GM19438 (cell line): Measurements from ENCODE around the gene GADD45G.

Experiments used
- ATAC-seq: cut with Tn5 transposase; IDR thresholded peaks from one replicate; pipeline ENCODE4 v1.9.1; 2021; ENCODE audit warnings: low read depth; ENCODE audit not compliant: unreplicated experiment

The GADD45G gene

DNA sequence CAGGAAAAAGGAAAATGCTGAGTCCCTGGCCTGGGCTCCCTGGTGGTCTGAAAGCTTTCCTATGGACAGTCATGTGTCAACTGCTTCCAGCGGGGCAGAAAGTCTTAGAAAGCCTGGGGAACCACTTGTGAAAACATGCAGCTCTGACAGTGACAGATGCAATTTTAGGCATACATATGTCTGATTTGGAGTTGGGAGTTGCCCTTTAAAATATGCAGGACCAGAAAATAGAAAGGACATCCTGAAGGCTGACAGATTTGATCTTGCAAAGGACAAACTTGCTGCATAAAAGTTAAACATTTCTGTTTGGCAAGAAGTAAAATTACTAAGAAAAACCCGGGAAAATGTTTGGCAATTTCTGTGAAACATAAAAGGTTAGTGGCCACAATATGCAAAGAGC, 23.8 kb downstream of the GADD45G start:
- no peak for ATAC-seq

DNA sequence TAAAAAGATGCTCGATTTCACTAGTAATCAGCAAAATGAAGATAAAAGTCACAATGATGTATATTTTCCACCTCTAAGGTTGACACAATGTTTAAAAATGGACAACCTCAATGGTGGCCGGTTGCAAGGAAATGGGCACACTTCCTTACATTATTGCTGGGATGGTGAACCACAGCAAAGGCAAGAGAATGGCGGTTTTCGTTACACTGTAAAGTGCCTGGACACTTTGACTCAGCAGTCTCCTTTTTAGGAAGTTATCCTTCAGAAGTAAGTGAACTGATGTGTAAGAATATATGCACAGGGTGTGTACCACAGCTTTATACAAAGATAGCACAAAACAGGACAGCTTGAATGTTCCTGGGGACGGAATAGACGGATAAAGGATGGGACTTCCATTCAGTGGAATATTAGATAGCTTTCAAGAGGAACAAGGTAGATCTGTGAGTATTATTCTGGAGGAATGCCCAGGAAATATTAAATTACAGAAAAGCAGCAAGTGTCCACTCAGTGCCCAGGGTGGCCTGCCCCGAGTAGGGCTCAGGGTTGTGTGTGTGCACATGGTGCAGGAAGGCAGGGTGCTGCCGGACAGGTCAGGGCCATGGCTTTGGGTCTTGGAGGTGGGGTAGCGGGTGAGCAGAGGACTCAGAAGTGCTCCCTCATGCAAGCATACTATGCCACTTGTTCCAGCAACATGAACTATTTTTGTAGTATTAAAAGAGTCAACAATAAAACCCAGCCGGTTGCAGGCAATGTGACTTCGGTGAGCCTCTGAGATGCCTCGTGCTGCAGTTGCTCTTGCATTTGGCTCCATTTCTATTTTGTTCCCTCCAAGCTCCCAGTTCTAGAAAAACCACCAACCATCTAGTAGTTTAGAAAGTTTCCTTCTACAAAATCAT, 24.5 kb downstream of the GADD45G start:
- ATAC-seq: no peak

DNA sequence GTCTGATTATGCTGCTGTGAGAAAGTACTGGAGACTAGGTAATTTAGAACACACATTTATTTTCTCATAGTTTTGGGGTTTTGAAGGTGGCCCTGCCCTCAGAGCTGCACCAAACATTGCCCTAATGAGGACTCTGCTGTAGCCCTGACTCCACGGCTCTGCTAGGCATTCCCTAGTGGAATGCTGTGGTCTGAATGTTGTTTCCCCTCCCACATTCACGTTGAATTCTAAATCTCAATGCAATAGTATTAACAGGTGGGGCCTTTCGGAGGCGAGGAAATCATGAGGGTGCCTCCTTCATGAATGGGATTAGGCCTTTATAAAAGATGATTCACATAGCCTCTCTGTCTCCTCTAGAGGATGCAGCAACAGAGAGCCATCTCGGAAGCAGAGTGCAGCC, 25.7 kb downstream of the GADD45G start:
- ATAC-seq: no peak

DNA sequence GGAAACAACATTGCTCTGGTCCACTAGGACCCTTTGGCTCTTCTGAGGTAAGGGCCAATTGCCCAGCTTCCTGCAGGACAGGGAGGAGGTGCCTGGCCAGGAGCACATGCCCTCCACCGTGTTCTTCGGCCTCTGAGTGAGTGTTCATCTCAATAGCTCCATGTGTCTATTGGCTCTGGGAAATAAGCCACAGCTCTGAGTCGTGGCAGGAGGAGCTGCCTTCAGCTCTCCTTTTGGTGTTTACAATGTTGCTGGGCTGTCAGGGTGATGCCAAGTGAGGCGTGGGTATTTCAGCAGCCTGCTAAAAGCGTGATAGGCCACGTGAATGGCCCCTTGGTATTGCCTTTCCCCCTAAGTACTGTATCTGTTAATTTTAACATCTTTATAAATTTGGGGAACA, 26.6 kb downstream of the GADD45G start:
- no peak for ATAC-seq

DNA sequence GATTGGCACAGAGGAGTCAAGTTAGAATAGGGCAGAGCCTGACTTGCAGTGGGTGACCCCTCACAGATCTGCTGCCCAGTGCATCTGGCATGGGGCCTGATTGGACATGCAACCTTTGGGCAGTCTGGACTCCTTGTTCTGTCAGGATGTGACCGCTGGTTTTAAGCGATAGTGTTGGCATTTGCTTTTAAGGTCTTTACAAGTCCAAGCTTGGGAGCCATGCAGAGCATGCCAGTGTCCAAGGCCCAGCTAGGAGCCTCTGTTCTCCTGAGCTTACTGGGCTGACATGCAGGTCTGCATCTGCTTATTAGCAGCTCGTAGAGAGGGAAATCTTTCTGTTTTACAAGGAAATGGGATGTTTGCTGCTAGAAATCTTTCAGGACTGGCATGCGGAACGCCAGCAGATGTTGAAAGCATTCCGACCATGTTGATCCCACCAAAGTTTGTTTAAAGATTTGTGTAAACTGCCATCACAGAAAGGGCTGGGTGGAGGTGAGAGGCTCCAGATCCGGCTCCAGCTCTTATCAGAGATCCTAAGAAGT, 27.5 kb downstream of the GADD45G start:
- ATAC-seq: no peak

DNA sequence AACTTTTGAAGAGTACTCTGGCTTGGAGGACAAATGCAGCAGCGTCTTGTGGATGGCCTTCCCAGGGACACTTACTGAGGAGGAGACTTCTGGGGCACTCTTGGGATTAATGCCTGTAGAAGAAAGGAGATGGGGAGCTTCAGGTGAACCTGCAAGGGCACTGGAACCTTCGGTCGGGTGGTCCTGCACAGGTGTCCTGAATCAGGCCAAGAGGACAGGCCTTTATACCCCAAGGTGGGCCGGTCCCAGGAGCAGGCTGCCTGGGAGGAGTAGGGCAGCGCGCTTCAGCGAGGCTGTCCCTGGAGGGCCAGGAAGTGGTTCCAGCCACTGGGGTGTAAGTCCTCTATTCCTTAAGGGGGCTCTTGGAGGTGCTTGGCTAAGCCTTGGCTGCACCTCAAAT, 27.9 kb downstream of the GADD45G start:
- ATAC-seq: no peak

DNA sequence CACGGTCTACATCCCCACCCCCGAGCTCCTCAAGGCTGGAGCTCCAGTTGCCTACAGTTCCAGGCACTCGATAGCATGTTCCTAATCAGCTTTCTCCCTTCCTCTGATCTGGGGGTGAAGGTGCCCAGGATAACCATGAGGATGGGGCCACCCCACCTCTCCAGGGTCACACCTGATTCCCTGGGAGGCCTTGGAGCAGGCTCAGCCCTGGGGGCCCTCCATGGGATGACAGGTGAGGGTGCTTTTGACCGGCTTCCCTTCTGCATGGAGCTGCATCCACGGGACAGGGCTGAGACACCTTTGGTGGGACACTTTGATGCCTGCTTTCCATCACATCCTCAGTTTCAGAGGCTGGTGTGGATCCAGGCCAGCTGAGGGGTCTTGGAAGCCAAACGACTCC, 28.6 kb downstream of the GADD45G start:
- no peak for ATAC-seq

DNA sequence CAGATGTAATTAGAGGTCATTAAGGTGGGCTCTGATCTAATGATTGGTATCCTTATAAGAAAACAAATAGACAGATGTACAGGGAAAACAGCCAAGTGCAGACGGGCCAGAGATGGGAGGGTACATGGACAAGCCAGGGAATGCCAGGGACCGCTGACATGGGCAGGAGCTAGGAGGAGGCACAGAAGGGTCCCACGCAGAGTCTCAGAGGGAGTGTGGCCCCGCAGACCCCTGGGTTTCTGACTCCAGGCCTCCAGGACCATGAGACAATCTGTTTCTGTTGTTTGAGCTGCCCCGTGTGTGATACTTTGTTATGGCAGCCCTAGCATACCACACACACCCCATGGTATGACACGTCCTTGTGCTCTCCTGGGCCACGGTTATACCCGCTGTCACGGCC, 29.1 kb downstream of the GADD45G start:
- no peak for ATAC-seq

DNA sequence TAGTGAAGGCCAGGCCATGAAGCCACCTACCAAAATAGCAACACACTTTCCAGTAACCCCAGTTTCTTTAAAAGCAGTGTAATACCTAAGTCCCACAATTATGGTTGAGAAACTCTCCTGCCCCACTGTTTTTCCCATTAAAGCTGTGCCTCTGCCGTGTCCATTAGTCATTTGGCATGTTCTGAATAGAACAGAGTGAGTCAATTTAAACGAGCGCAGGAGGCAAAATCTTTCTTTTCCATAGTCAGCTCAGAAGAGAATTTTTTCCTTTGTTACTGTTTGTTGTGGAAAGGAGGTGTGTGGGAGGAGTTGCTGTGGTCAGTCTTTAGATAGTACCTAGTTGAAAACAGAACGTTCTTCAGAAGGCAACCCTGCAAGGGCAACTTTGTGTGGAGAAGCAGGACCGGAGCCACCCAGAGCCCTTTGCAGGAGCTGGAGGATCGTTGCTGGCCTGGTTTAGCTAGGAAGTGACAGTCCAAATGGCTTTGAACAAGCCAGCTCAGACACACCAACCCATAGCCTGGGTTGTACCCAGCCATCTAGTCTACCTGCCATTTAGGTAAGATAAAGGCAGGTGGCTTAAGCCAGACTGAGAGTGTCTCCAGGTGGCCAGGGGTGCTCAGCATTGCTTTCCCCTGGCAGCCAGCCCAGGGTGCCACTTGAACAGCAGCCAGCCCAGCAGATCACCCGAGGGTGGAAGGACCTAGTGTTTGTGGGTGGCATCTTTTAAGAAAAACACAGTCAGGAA, 30.4 kb downstream of the GADD45G start:
- ATAC-seq: no peak

DNA sequence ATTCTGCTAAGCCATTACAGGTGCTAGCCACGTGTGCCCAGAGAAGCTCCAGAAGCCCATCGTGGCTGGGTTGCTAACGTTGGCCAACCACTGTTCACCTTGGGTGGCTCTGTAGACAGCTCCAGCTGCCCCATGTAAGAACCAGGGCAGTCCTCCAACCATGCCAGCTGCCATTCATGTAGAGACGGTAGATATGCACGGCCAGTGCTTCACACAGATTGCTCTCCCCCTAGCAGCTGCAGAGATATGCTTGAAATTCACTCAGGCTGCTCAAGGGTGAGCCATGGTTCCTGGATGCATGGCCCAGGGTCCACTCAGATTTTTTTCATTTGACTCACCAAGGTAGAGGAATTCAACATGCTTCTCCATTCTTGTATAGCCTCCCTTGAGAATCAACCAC, 31.0 kb downstream of the GADD45G start:
- ATAC-seq: no peak

DNA sequence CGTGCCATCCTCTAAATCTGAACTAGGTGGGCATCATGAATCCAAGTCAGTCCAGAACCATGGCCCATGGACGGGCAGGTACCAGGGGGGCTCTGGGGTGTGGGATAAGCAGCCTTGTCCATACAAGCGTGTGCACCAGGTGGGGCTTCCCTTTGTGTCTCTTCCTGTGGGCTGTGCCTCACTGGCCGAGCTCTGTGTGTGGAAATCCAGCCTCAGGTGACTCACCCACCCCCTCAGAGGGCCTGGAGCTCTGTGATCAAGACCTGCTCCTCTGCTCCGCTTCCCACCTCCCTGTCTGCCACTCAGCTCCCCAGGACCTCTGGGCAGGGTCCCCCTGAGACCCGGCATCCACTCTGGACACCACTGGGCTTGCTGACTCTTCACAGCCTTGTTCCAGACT, 33.0 kb downstream of the GADD45G start:
- ATAC-seq: no peak

DNA sequence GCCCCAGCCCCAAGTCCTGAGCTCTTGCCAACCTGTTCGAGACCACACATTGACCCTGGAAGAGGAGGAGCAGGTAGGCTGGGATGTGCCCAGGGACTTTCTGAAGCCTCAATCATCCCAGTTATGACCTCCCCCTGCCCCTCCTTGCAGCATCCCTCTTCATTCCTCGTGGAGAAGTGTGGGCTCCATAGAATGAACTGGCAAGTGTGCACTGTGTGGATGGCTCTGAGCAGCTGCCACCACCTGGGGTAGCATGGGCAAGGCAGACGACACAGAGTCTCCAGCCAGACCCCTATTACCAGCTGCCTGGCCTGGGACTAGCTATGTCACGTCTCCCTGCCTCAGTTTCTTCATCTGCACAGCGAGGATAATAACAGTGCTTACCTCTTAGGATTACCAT, 33.5 kb downstream of the GADD45G start:
- no peak for ATAC-seq

DNA sequence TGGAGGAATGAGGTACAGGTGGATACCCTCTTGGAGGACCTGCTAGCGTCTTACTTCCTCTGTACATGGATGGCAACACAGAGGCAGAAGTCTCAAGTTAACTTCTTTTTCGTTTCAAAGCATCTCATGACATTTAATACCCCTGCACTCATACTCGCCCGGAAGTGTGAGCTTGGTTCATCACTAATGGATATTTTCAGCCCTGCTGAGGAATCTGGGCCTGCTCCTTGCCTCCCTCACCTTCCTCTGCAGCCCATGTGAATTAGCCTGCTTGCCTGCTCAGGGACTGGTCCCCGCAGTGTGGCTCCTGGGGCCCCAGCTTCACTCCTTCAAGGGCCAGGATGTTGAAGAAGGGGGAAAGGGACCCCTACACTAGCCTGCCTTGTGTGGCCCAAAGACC, 34.1 kb downstream of the GADD45G start:
- no peak for ATAC-seq

DNA sequence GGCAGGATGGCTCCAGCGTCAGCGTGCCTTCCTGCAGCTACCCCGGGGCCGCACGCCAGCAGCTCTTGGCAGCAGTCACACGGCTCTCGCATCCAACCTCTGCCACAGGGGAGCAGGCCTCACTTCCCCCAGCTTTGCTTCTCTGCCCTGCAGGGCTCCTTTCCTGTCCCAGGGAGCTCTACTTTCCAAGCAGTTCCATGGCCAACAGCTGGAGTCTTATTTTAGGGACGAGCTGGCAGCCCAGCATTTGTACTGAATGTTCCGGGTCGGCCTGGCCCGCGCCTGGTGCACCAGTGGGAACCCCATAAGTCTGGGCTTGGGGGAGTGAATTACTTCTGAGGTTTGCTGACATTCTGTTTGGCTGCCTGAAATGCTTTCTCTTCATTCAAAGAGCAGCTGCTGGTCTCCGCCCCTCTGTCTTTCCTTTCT, 34.6 kb downstream of the GADD45G start:
- no peak for ATAC-seq

DNA sequence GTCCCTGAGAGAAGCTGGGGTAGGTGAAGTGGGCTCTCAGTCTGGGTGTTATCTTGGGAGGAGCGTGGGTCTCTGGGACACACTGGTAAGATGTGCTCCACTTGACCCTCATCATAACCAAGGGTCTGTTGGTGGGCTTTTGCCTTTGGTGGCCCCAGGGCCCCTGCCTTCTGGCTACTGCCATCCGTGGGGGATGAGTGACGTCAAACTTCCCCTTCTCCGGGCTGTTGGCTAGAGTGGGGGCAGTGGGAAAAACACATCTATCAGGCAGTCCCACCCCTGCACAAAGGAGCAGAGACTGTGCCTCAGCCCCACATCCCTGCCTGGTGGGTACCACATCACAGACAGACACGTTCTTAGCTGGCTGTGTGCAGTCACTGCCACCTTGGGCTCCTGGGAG, 35.1 kb downstream of the GADD45G start:
- no peak for ATAC-seq

DNA sequence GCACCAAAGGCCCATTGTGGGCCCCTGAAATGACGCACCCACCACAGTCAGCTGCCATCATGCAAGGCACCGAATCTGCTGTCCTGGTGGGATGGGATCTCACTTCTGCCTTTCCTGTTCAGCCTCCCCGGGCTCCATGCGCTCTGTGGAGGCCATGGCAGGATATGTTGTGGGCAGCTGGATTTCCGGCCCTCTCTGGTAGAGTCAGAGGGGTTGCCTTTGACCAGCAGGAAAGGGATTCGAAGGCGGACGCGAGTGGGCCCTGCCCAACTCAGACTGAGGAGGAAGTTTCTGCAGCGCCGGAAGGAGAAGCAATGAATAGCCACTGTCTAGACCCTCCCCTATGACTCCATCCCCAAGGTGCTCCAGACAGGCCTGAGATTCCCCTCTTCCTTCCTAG, 35.5 kb downstream of the GADD45G start:
- ATAC-seq: no peak

DNA sequence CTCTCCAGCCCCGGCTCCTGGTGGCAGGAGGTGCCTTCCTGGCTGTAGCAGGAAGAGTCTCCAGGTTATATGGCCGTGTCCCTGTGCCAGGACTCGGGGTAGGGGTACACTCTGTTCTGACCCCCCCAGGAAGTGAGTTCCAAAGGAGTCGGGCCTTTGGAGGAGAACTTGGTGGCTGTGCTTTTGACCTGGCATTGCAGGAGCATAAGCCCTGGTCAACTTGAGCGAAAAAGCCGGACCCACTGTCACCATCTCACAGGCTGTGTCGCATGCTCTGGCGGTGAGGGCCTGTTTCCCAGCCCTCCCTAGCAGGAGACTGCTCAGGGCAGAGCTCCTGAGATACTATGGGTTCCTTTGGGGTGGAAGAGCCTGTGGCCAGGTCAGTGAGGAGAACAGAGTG, 36.0 kb downstream of the GADD45G start:
- no peak for ATAC-seq

DNA sequence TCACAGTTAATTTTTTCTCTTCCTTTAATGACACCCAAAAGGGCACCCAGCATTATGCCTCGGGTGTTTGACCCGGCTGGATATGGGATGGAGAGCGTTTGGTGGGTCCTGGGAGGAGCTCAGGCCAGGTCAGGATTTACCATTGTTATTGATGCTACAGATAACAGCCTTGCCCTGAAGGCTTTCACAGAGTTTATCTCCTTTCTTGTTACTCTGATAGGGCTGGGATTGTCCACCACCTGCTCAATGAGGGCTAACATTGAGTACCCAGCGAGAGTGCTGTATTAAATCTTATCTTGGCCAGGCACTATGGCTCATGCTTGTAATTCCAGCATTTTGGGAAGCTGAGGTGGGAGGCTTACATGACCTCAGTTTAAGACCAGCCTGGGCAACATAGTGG, 37.2 kb downstream of the GADD45G start:
- no peak for ATAC-seq

DNA sequence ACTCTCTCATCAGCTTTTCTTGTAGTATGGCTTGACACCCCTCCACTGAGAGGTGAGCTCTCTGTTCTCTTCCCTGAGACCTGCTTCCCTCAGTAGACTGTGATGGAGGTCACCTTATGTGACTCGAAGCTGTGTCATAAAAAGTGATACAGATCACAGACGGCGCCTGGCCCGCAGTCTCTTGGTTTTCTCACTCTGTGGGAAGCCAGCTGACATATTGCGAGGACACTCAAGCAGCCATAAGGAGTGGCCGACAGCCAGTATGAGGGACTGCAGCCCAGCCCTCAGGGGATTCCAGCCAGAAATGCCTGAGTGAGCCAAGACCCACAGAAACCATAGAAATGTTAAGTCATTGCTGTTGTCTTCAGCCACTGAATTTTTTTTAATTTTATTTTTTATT, 38.0 kb downstream of the GADD45G start:
- no peak for ATAC-seq

DNA sequence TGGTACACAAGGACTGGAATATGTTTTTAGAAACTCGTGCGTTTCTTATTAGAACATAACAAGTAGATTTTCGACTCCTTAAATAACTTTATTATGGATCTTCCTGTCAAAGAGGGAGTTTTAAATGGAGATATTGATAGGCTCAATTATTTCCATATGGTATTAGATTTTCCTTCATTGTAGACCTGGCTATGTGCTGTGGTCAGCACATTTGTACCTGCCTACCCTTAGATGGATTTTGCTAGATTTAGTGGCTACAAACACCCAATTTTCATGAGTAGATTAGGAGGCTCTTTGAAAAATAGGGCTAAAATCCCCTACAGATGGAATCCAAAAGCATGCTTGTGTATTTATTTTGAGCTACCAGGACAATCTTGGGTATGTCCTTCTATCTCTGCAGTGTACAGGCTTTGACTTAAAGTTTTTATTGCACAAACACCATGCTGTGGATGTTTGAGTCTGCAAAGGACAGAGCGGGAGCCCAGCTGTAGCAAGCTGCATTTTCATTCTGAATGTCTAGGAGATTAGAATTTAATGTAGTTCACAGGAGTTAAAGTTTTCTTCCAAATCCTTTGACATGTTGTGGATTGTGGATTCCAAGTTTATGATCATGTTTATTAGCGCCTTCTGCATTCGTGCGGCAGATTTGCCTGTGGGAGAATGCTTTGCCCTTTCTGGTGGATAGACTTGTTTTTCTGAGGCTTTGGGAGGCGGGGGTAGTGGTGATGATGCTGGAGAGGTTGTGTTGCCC, 41.6 kb downstream of the GADD45G start:
- ATAC-seq: no peak
